DMS53 (cell line): Measurements from ENCODE around the gene CERS4.
A peak's percentile ranks its signal among the peaks of the same experiment; 100 is the strongest.
"Not testable (repeated sequence)": the region's sequence is repeated elsewhere in the genome, so short reads cannot be mapped to it uniquely, and the experiment has no call there.

Experiments used
- DNase-seq: peaks from one replicate; lab custom pipeline; 2025; lab: John Stamatoyannopoulos, UW

The CERS4 gene

DNA sequence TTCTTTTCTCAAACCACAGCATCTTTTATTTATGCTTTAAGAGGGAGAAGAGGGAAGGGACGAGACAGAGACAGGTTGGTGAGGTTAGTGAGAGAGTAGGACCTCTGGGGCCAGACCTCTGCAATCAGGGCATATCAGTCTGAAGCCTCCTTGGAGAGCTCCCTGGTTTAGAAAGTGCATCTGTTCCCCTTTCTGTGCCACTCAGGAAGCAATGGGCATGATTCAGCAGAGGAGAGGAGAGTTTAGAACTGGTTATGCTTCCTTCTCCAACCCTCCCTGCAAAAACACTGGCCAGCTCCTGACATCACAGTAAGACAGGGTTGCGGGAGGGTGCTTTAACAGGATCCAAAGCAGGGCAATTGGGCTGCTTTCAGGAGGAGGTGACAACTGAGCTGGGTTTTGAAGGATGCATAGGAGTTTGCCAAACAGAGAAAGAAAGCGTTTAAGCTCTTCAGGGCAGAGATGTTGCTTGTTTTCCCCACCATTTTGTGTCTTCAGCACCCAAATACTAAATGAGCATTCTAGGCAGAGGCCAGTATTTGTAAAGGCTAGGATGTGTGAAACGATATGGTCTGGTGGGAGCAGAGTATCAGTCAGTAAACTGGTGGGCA is 33.1 kb downstream of the CERS4 start:
- DNase-seq: no peak

DNA sequence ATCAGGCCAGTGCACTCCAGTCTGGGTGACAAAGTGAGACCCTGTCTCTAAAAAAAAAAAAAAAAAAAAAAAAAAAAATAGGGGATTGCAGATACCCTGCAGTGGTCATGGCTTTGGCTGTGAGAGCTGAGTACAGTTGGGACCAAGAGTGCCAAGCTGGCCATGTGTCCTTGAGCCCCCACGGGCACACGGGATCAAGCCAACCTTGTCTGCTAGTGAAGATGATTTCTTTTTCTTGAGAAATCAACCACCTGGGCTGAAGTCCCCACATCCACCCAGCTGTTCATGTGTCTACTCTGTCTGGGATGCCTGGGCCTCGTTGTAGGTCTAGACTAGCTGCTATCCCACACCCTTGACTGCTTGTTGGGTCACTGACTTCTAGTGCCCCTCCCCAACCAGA is 34.0 kb downstream of the CERS4 start:
- DNase-seq: no peak

DNA sequence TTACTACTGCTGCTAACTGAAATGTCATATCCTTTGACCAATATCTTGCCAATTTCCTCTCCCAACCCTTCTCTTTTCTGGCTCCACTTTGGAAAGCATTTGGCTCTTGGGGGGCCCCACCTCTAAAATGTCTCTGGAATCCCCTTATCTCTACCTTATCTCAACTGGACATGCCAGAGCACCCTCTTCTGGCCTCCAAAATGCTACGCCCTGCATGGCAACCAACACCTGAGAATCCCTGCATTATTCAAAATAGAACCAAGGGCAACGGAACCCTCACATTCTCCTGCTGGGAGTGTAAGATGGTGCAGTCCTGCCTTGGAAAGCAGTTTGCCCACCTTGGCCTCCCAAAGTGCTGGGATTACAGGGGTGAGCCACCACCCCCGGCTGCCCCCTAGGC is 35.3 kb downstream of the CERS4 start:
- no peak for DNase-seq

DNA sequence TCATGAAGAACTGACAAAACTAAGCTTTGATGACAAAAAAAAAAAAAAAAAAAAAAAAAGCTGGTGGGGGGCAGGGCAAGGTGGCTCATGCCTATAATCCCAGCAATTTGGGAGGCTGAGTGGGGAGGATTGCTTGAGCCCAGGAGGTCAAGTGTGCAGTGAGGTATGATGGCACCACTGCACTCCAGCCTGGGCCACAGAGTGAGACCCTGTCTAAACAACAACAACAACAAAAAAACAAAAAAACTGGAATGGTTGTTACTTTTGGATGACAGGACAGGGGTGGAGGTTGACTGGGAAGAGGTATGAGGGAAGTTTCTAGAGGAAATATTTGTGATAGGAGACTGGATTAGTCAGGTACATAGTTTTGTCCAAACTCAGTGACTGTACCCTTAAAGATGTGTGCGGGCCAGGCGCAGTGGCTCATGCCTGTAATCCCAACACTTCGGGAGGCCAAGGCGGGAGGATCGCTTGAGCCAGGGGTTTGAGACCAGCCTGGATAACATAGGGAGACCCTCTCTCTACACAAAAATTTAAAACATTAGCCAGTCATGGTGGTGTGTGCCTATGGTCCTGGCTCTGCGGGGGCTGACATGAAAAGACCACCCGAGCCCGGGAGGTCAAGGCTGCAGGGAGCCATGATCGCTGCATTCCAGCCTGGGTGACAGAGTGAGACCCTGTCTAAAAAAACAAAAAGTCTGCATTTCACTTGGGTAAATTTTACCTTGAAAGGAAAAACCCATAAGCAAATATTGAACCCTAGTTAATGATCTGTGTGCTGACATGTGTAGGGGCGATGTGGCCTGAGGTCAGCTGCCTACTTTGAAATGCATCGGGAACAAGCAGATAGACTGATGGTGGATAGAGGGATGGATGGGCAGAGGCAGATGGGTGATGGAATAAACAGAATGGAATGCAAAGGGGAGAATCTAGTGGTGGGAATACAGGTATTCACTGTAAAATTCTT is 37.0 kb downstream of the CERS4 start:
- peak; percentile 43 for DNase-seq

DNA sequence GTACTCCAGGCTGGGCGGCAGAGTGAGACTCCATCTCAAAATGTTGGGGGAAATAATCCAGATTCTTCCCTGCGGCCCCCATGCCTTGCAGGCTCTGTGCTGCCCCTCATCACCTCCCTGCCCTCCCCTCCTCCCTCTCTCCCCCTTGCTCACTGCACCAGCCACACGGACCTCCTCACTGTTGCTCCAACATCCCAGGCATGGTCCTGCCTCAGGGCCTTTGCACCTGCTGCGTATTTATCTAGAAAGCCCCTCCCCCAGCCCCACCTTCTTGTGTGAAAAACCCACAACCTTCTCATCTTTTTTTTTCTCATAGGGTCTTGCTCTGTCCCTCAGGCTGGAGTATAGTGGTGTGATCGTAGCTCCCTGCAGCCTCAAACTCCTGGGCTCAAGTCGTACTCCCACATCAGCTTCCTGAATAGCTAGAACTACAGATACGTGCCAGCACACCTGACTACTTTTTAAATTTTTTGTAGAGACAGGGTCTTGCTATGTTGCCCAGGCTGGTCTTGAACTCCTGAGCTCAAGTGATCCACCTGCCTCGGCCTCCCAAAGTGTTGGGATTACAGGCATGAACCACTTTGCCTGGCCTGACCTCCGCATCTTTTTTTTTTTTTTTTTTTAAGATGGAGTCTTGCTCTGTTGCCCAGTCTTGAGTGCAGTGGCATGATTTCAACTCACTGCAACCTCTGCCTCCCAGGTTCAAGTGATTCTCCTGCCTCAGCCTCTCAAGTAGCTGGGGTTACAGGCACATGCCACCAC is 38.1 kb downstream of the CERS4 start:
- DNase-seq: not testable (repeated sequence)

DNA sequence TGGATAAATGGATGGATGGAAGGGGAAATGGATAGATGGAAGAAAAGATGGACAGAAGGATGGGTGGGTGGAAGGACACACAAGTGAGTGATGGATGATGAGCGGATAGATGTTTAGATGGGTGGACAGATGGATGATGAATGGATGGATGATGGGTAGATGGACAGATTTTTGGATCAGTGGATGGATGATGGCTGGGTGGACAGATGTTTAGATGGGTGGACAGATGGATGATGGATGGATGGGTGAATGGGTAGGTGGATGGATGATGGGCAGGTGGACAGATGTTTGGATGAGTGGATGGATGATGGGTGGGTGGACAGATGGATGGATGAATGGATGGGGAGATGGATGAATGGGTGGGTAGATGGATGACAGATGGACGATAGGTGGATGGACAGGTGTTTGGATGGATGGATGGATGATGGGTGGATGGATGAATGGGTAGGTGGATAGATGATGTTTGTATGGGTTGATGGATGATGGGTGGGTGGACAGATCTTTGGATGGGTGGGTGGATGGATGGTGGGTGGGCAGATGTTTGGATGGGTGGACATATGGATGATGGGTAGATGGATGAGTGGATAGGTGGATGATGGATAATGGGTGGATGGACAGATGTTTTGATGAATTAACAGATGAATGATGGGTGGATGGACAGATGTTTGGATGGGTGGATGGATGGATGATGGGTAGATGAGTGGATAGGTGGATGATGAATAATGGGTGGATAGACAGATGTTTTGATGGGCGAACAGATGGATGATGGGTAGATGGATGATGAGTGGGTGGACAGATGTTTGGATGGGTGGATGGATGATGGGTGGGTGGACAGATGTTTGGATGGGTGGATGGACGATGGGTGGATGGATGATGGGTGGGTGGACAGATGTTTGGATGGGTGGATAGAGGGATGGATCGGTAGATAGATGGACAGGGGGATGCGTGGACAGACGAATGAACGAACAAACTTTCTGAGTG is 39.5 kb downstream of the CERS4 start:
- DNase-seq: no peak

DNA sequence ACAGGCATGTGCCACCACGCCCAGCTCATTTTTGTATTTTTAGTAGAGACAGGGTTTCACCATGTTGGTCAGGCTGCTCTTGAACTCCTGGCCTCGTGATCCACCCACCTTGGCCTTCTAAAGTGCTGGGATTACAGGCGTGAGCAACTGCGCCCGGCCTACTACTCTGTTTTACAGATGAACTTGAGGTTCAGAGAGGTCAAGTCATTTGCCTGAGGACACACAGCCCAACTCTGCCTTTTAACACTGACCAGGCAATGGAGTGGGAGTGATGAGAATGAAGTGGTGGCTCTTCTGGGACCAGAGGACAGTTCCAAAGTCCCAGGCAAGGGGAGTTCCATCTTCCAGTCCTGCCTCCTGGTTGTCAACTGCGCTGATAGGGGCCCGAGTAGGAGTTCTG is 41.4 kb downstream of the CERS4 start:
- DNase-seq: no peak

DNA sequence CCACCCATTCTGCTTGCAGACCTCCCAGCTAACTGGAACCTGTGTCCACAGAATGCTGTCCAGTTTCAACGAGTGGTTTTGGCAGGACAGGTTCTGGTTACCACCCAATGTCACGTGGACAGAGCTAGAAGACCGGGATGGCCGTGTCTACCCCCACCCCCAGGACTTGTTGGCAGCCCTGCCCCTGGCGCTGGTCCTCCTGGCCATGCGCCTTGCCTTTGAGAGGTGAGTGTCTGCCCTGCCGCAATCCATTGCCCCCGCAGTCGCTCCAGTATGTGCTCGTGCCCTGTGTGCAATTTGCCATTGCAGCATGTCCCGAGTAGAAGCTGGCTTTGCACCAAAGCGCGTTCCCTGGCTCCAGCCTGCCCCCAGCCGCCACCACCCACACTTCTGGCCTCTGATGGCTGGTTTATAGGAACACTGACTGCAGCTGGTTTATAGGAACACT is 41.9 kb downstream of the CERS4 start:
- DNase-seq: no peak

DNA sequence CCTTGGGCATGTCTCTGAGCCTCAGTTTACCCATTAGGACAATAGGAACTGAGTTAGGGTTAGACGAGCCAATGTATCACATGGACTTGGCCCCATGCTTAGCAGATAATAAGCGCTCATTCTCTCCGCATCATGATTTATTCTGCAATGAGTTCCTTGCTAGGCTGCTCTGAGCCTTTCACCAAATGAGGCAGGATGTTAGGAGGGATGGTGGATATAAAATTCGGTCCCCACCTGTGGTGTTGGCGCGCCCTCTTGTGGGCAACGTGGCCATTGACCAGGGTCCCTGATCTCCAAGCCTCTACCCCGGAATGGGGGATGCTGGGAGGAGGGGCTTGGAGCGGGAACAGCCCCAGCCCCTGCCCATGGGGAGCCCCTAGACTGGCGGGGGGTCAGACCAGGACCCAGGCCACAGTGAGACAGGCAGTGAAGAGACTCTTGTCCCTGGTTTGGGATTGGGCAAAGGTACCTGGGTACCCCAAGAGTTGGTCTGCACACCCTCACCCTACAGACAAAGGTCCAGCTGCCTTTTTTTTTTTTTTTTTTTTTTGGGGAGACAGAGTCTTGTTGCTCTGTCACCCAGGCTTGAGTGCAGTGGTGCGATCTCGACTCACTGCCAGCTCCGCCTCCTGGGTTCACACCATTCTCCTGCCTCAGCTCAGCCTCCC is 43.9 kb downstream of the CERS4 start:
- peak; percentile 83 for DNase-seq

DNA sequence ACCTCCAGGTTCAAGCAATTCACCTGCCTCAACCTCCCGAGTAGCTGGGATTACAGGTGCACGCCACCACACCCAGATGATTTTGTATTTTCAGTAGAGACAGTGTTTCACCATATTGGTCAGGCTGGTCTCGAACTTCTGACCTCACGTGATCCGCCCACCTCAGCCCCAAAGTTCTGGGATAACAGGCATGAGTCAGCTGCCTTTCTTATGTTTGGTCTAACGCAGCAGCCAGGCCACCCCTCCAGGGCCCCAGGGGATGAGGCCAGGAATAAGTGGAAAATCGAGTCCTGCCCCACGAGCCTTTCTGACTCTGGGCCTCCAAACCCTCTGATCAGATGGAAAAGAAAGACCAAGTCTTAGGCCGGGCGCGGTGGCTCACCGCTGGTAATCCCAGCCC is 44.5 kb downstream of the CERS4 start:
- DNase-seq: no peak

DNA sequence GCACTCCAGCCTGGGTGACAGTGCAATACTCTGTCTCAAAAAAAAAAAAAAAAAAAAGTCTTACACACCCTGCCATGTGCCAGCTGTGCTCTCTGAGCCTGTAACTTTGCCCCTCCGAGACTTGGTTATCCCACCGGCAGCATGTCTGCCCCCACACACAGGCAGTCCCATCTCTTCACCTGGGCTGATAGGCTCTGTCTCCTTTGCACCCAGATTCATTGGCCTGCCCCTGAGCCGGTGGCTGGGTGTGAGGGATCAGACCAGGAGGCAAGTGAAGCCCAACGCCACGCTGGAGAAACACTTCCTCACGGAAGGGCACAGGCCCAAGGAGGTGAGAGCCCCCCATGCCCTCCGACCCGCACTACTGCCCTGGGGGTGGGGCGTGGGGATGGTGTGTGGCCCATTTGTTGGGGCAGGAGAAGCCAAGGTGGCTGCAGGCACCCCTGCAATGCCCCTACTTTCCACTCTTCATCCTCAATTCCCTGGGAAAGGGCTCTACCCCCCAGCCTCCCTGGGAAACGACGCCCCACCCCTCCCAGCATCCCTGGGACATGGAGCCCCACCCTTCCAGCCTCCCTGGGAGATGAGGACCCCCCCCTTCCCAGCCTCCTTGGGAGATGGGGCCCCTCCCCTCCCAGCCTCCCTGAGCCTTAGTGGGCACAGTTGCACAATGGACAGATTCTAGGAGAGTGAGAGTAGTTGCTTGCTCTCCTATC is 45.3 kb downstream of the CERS4 start:
- DNase-seq: no peak

DNA sequence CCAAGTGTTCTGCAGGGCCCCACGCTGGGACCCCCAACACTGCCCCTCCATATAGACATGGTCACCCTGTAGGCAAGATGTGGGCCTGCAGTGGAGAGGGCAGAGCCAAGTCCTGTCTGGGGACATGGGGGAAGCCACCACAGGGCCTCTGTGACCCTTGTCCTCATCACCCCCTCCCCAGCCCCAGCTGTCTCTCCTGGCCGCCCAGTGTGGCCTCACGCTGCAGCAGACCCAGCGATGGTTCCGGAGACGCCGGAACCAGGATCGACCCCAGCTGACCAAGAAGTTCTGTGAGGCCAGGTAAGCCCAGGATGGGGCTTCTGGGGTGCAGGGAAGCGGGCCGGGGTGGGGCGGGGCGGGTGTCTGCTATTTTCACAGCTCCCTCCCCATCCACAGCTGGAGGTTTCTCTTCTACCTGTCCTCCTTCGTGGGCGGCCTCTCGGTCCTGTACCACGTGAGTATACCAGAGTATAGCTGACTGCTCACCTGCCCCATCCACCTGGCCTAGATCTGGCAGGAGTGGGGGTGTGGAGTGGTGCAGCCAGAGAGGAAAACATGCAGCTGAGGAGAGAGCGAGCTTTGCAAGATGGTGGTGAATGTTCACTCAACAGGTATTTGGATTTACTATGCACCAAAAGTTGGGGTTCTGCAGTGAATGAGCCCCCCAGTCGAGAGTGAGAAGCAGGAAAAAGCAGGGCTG is 46.4 kb downstream of the CERS4 start:
- DNase-seq: no peak

DNA sequence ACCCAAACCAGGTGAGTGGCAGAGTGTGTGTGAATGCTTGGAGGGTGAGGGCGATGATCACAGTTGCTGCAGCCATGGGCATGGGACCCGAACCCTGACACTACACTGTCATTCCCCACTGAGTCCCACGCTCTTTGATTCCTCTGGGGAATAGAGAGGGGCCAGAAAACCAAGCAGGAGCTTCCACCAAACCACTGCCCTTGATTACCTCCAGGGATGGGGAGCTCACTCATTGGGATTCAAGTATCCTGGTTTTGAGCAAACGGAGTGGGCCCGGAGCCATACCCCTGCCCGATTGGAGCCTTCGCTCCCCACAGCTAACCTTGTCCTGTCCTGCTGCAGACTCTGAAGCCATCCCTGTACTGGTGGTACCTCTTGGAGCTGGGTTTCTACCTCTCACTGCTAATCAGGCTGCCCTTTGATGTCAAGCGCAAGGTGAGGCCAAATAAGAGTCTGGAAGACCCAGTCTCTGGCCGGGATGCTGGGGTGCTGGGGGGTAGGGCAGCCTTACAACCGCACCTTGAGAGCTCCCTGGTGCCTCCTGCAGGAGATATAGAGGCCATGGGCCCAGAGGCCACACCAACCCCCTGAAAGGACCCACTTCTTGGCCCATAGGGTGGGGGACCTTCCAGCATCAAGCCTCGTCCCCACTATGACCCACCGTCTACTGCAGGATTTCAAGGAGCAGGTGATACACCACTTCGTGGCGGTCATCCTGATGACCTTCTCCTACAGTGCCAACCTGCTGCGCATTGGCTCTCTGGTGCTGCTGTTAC is 47.3 kb downstream of the CERS4 start:
- no peak for DNase-seq

DNA sequence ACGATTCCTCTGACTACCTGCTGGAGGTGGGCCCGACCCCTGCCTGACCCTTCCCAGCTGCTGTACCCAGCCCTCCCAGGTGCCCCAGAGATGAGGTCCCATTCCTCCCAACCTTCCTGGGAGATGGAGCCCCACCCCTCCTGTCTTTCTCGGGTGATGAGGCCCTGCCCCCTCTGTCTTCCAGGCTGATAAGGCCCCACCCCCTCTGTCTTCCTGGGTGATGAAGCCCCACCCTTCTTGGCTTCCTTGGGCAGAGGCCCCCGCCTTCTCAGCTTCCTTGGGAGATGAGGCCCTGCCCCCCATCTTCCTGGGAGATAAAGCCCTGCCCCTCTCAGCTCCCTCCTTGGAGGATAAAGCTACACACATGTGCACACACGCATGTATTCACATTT is 47.9 kb downstream of the CERS4 start:
- no peak for DNase-seq

DNA sequence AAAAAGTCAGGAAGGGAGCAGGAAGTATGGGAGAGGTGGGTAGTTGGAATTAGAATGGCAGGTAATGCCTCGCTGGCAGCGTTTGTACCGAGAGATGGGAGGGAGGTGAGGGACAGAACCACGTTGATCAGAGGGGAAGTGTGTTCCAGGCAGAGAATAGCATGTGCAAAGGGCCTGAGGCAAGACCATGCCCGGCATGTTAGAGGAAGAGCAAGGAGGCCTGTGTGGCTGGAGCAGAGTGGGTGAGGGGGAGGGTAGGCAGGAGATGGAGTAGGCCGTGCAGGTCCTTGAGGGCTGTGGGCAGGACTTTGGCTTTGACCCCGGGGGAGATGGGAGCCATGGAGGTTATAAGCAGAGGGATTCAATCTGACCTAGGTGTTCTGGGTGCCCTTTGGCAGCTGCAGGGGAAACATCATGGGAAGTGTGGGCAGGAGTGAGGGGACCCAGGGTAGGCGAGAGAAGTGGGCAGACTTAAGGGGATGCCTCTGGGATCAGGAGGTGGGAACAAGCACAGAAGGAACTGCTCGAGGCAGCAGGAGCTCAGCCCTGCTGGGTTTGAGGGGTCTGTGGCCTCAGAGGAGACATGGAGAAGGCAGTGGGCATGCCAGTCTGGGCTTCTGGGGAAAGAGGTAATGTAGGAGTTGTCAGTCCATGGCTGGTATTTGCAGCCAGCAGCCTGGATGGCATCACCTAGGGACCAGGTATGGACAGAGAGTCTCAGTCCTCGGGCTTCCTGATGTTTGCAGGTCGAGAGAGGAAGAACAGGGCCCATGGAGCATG is 50.2 kb downstream of the CERS4 start:
- DNase-seq: no peak

DNA sequence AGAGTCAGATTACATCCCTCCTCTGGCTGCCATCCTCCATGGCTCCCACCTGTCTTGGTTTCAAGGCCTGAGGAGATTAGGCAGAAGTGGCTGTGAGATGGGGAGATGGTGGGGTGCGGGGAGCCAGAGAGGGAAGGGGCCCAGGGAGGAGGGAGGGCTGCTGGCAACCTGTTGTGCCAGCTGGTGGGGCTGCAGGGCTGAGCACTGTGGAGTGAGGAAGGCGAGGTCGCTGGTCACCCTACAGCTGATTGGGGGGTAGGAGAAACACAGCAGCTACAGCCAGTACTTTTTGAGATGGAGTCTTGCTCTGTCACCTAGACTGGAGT is 50.7 kb downstream of the CERS4 start:
- DNase-seq: no peak

DNA sequence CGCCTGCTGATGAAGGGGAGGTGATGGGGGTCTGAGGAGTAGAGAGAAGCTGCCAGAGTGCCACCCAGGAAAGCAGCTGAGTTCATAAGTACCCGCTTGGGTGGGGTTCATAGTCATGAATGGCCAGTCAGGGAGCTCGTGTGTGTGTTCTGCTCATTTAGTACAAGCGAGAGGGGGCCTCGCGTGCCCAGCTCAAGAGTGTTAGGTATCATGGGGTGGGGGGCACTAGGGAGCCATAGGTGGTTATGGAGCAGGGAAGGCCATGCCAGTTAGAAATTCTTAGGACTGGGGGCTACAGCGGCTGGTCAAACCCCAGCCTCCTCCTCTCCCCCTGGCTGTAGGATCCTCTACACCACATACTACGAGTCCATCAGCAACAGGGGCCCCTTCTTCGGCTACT is 52.2 kb downstream of the CERS4 start:
- DNase-seq: no peak

DNA sequence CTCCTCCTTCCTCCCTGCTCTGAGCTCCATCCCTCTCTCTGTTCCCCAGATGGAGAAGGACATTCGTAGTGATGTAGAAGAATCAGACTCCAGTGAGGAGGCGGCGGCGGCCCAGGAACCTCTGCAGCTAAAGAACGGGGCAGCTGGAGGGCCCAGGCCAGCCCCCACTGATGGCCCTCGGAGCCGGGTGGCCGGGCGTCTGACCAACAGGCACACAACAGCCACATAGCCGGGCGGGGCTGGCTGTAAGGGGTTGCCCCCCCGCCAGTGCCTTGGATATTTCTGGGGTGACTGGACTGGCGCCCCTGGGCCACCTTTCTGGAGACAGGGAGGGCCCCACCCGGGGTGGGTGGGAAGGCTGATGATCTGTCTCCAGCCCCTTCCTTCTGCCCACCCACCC is 52.7 kb downstream of the CERS4 start:
- no peak for DNase-seq
